GM15510 (cell line): ENCODE measurements around the gene POR.

Source experiments
- POLR2A ChIP-seq: IDR thresholded peaks from 3 replicates; pipeline ENCODE4 v1.6.1; 2011; ENCODE audit warnings: borderline replicate concordance; ENCODE audit not compliant: insufficient read length; ENCODE audit errors: extremely low read depth

Gene POR

GRCh38 chr7:76000566-76000965 is 85.6 kb downstream of the POR start:
- TF ChIP-seq POLR2A = no peak

GRCh38 chr7:76002139-76002538 is 87.2 kb downstream of the POR start:
- TF ChIP-seq POLR2A = no peak

GRCh38 chr7:76002822-76003221 is 87.9 kb downstream of the POR start:
- TF ChIP-seq POLR2A = no peak

- TF ChIP-seq POLR2A = no peak
Measured at GRCh38 chr7:76003351-76003750, 88.4 kb downstream of the POR start.

- TF ChIP-seq POLR2A = no peak
Measured at GRCh38 chr7:76008156-76008687, 93.3 kb downstream of the POR start.

GRCh38 chr7:76009672-76010600 is 95.0 kb downstream of the POR start:
- TF ChIP-seq POLR2A = no peak

GRCh38 chr7:76011442-76011861 is 96.5 kb downstream of the POR start:
- TF ChIP-seq POLR2A = no peak

- no peak for TF ChIP-seq POLR2A
Measured at GRCh38 chr7:76016191-76016947, 101.4 kb downstream of the POR start.

- TF ChIP-seq POLR2A = no peak
Measured at GRCh38 chr7:76020031-76020714, 105.2 kb downstream of the POR start.

GRCh38 chr7:76022026-76022780 is 107.2 kb downstream of the POR start:
- TF ChIP-seq POLR2A = no peak

- TF ChIP-seq POLR2A = no peak
Measured at GRCh38 chr7:76023002-76023401, 108.0 kb downstream of the POR start.

GRCh38 chr7:76031964-76032363 is 117.0 kb downstream of the POR start:
- no peak for TF ChIP-seq POLR2A
